Measurements from ENCODE around the gene RPL18A. TPM values are rescaled to one million over a fixed set of nuclear protein-coding genes. Genes with fewer than 3 reads are reported as not detected.

RPL18A gene
- total RNA-seq, 1 donor from 2014 or later: 1,710 TPM

DNA sequence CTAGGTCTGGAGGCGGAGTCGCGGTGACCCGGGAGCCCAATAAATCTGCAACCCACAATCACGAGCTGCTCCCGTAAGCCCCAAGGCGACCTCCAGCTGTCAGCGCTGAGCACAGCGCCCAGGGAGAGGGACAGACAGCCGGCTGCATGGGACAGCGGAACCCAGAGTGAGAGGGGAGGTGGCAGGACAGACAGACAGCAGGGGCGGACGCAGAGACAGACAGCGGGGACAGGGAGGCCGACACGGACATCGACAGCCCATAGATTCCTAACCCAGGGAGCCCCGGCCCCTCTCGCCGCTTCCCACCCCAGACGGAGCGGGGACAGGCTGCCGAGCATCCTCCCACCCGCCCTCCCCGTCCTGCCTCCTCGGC, 12.2 kb downstream of the RPL18A start, which contains the start of gene SLC5A5:
SLC5A5 (plus strand) TSS at position 68 of the 373 bp plus-strand sequence. CDS start 375 bp downstream, outside the sequence.
- Mint-ChIP-seq H3K36me3 (ENCODE audit: unreplicated experiment) (no peaks in the 10 kb centered on the region), H3K27ac (ENCODE audit: unreplicated experiment) (no peak within 1 kb of the TSS), H3K4me1 (ENCODE audit: unreplicated experiment) (no peaks in the 10 kb centered on the region), H3K9me3 (ENCODE audit: unreplicated experiment) (no peaks in the 10 kb centered on the region), H3K27me3 (ENCODE audit: unreplicated experiment) (peaks cover 21% of the 10 kb centered on the region), H3K4me3 (ENCODE audit: unreplicated experiment) (no peak within 1 kb of the TSS)
- DNase-seq (ENCODE audit: extremely low spot score, unreplicated experiment): no peak
- TF ChIP-seq, protein P1, sequence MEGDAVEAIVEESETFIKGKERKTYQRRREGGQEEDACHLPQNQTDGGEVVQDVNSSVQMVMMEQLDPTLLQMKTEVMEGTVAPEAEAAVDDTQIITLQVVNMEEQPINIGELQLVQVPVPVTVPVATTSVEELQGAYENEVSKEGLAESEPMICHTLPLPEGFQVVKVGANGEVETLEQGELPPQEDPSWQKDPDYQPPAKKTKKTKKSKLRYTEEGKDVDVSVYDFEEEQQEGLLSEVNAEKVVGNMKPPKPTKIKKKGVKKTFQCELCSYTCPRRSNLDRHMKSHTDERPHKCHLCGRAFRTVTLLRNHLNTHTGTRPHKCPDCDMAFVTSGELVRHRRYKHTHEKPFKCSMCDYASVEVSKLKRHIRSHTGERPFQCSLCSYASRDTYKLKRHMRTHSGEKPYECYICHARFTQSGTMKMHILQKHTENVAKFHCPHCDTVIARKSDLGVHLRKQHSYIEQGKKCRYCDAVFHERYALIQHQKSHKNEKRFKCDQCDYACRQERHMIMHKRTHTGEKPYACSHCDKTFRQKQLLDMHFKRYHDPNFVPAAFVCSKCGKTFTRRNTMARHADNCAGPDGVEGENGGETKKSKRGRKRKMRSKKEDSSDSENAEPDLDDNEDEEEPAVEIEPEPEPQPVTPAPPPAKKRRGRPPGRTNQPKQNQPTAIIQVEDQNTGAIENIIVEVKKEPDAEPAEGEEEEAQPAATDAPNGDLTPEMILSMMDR (IDR thresholded peaks at IDR 0.05): no peak

DNA sequence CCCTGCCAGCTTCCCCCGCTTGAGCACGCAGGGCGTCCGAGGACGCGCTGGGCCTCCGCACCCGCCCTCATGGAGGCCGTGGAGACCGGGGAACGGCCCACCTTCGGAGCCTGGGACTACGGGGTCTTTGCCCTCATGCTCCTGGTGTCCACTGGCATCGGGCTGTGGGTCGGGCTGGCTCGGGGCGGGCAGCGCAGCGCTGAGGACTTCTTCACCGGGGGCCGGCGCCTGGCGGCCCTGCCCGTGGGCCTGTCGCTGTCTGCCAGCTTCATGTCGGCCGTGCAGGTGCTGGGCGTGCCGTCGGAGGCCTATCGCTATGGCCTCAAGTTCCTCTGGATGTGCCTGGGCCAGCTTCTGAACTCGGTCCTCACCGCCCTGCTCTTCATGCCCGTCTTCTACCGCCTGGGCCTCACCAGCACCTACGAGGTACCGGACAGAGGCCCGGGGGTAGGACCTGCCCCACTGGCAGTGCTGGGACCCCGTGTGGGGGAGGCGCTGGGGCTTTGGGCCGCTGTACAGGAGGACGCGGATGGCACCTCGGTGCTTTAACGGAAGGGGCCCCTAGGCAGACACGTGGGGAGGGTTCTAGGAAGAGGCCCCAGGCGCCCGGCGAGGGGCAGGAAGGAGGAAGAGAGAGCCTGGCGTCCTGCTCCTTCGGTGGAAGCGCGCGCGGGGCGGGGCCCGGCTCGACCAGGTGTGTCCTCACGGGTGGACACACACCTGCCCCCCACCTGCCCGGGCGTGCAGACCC, 12.7 kb downstream of the RPL18A start:
- no peak for DNase-seq (ENCODE audit: extremely low spot score, unreplicated experiment)
- no peaks in the 10 kb centered on the region for H3K9me3 Mint-ChIP-seq (ENCODE audit: unreplicated experiment)
- no peak overlapping the region for H3K4me3 Mint-ChIP-seq (ENCODE audit: unreplicated experiment)
- H3K27ac Mint-ChIP-seq (ENCODE audit: unreplicated experiment): no peak overlapping the region
- TF ChIP-seq, protein P1 (IDR thresholded peaks at IDR 0.05): no peak
- H3K36me3 Mint-ChIP-seq (ENCODE audit: unreplicated experiment): no peaks in the 10 kb centered on the region
- no peaks in the 10 kb centered on the region for H3K4me1 Mint-ChIP-seq (ENCODE audit: unreplicated experiment)
- peaks cover 21% of the 10 kb centered on the region for H3K27me3 Mint-ChIP-seq (ENCODE audit: unreplicated experiment)

DNA sequence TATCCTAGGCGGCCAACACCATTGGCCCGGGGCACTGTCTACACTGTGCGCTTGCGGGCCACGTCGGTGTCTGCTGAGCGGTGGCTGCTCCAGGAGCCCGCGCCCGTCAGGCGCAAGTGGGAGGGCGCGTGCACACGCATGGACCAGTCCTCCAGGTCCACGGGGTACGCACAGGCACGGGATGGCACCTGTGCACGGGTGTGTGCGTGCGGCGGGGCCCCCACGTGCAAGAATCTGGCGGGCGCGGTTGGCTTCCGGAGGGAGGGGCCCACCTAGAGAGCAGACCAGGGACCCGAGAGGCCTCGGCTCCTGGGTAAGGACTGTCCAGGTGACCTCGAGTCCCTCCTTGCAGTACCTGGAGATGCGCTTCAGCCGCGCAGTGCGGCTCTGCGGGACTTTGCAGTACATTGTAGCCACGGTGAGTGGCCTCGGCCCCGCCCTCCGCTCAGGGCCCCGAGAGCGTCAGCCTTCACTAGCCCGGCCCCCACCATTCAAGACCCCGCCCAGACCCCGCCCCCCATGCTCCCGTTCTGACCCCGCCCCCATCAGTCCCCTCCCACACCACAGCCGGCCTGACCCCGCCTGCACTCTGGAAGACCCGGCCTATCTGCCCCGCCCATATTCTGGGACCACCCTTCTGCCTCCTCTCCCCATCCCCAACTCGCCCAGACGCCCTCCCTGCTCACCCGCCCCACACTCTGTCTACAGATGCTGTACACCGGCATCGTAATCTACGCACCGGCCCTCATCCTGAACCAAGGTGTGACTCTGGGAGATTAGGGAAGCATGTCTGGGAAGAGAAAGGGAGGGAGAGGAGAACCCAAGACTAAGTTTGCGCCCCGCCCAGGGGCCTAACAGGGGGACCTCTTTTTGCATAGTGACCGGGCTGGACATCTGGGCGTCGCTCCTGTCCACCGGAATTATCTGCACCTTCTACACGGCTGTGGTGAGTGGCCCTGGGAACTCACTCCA, 14.4 kb downstream of the RPL18A start:
- Mint-ChIP-seq H3K27me3 (ENCODE audit: unreplicated experiment) (peaks cover 14% of the 10 kb centered on the region), H3K9me3 (ENCODE audit: unreplicated experiment) (no peaks in the 10 kb centered on the region), H3K27ac (ENCODE audit: unreplicated experiment) (no peak overlapping the region), H3K36me3 (ENCODE audit: unreplicated experiment) (no peaks in the 10 kb centered on the region), H3K4me1 (ENCODE audit: unreplicated experiment) (no peaks in the 10 kb centered on the region), H3K4me3 (ENCODE audit: unreplicated experiment) (no peak overlapping the region)
- DNase-seq (ENCODE audit: extremely low spot score, unreplicated experiment): no peak
- TF ChIP-seq, protein P1 (IDR thresholded peaks at IDR 0.05): no peak

DNA sequence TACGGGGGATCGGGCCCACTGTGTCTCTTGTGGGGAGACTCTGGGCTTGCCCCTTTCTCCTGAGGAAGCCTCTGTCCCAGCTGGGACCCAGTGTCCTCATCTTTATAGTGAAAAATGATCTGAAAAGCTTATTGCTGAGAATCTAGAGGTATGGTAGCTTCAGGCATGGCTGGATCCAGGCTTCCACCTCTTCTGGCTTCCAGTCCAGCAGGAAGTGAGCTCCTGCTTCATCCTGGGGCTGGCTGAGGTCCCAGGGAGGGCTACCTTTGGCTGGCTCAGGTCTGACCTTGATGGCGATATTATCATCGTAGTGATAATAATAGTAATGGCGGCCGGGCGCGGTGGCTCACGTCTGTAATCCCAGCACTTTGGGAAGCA, 15.0 kb downstream of the RPL18A start:
- Mint-ChIP-seq H3K4me3 (ENCODE audit: unreplicated experiment) (no peak overlapping the region), H3K27ac (ENCODE audit: unreplicated experiment) (no peak overlapping the region), H3K4me1 (ENCODE audit: unreplicated experiment) (no peaks in the 10 kb centered on the region)

More for the DNA sequence above, 15.0 kb downstream of the RPL18A start:
- H3K36me3 Mint-ChIP-seq (ENCODE audit: unreplicated experiment): no peaks in the 10 kb centered on the region
- DNase-seq (ENCODE audit: extremely low spot score, unreplicated experiment): no peak
- peaks cover 13% of the 10 kb centered on the region for H3K27me3 Mint-ChIP-seq (ENCODE audit: unreplicated experiment)
- TF ChIP-seq, protein P1 (IDR thresholded peaks at IDR 0.05): no peak
- no peaks in the 10 kb centered on the region for H3K9me3 Mint-ChIP-seq (ENCODE audit: unreplicated experiment)
